NOMO-1 treated with dmso at 0.1 percent for 144 hours (cell line): Measurements from ENCODE around the gene AP5B1.

Experiments used
- DNase-seq: peaks from one replicate; lab custom pipeline; 2025; ENCODE audit not compliant: unreplicated experiment; lab: John Stamatoyannopoulos, UW

Gene AP5B1, protein sequence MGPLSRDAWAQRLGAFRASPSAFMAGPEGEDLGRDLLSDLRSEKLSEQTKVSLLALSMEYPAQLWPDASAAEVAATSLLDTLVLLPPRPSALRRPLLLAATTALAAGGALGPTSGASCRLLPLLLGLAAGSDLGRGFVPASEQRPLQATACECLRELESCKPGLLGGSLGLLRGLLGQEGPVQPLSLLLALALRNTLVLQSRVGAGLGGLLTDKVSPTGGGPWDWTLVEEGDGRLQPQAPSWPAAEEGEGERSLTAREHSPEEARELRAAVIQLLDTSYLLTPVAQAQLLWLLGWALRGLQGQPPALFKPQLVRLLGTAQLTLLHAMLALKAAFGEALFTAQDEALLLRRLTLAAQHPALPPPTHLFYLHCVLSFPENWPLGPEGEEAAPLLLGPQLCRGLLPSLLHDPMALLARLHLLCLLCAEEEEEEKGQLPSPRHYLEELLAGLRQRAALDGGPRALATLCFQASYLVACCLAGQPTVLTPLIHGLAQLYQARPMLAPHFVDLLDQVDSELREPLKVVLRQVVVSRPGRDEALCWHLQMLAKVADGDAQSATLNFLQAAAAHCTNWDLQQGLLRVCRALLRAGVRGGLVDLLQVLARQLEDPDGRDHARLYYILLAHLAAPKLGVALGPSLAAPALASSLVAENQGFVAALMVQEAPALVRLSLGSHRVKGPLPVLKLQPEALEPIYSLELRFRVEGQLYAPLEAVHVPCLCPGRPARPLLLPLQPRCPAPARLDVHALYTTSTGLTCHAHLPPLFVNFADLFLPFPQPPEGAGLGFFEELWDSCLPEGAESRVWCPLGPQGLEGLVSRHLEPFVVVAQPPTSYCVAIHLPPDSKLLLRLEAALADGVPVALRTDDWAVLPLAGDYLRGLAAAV

DNA sequence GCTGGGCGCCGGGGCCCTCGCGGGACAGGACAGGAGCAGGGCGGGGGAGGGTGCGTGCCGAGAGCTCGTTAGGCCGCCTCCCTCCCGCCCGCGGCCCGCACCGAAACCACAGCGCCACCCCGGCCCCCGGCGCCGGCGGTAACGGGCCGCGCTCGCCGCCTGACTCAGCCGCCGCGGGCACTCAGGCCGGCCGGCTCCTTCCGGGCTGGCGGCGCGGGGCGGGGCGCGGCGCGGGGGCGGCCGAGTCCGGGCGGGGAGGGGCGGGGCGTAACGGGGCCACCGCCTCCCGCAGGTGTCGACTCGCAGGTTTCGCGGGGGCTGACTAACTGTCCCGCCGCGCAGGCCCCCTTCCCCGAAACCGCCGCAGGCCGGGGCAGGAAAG lies at the start of gene AP5B1:
Gene AP5B1, minus strand, starts transcription at position 207 of the 382 bp plus-strand sequence. CDS start 385 bp downstream, outside the sequence.
- DNase-seq, result no peak

DNA sequence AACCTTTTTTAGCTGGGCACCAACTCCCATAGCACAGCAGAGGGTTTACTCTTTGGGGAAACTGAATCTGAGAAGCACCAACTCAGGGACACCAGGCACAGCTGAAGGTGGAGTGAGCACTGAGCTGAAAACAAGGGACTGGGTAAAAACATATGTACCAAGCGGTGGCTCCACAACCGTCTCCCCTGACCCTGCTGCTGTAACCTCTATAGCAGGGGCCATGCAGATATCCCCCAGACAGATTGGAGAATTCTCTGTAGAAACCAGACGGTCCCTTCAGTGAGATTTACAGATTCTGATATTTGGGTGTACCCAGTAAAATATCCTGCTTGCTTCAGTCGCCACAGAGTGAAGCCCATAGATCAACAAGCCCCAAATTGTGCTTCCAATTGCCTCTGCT lies 48.7 kb upstream of the AP5B1 start:
- no peak for DNase-seq

- DNase-seq, result no peak
Measured at GRCh38 chr11:65826984-65827735, 46.4 kb upstream of the AP5B1 start.

DNA sequence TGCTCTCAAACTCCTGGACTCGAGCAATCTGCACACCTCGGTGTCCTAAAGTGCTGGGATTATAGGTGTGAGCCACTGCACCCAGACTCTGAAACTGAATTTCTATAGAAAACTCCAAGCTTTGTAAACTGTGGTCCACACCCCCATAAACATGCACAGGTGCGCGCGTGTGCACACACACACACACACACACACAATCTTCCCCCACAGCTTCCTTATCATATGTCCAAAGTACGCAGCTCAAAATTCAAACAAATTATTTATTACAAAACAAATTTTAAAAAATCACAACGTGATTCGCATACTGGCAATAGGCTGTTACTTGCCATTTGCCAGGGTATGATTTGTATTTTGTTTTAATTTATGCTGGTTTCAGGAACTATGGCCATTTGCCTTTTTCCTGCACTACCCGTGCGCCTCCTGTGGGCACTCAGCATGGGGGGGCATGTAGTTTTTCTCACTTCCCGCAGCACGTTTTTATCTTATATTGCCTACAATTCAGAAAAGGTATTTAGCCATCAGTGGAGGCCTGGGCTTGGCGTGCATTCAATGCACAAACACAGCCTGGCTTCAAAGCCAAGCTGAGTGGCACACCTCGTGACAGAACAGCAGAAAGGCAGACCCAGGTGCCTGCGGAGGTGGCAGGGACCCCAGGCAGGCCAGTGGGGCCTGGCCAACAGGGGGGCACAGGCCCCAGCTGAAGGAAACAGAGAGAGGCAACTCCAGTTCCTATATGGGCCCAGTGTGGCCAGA lies 42.2 kb upstream of the AP5B1 start:
- no peak for DNase-seq

- DNase-seq, result no peak
Measured at GRCh38 chr11:65821107-65821506, 40.3 kb upstream of the AP5B1 start.

DNA sequence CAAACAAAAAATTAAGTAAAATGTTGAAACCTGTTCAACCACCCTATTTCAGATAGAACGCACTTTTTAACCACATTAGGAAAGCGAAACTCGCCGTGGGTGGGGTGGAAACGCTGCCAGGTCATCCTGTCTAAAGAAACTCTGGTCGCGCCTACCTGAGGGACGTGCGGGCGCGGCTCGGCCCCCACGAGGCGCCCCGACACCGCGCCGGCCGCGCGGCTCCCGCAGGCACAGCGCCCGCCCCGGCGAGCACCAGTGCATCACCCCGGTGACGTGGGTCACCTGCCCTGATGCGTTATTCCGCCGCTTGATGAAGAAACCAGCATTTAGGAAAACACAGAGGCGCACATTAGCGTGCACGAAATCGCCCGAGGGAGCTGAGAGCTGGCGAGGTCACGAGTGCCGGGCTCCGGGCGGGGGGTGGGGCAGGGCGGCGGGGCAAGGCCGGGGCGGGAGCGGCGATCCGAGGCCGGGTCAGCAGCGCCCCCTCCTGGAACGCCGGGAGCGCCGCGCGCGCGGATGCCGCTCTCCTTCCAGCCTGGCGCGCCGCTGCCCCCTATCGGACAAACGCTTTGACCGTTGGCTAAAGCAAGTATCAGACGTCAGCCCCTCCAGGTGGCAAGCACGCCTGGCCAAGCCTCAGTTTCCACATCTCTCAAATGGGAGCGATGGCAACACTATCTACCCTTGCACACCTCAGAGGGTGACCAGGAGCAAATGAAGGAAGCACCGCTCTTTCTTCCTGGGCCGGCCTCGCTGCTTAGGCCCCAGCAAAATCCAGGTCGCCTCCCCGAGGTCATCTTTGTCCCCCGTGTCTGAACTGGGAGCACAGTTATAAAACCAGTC lies 37.3 kb upstream of the AP5B1 start:
- peak; percentile 86 for DNase-seq

GRCh38 chr11:65817312-65817834 lies 36.6 kb upstream of the AP5B1 start:
- DNase-seq, result no peak

GRCh38 chr11:65816696-65817095 lies 35.9 kb upstream of the AP5B1 start:
- DNase-seq, result no peak

DNA sequence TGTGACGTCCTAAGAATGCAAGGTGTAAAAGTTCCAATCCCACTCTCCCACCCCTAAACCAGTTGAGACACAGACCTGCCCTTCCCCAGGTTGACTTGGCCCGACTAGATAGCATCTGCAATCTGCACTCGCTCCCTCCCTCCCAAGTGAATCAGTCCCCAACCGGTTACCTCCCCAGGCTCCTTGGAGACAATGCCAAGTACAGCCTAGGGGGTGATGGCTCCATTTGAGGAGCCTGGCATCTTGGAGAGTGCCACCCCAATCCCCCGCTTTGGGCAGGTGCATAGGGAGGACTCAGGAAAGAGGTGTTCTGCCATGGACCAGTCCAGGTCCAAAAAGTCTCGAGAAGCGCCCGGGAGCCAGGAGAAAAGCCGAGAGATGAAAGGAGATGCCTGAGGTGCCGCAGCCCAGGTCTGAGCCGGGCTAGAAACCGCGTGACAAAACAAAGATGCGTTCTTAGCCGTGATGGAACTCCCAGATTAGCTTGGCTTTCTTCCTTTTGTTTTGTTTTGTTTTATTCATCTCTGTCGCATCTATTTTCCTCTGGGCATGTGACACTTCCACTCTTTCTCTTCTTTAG lies 34.3 kb upstream of the AP5B1 start:
- no peak for DNase-seq

DNA sequence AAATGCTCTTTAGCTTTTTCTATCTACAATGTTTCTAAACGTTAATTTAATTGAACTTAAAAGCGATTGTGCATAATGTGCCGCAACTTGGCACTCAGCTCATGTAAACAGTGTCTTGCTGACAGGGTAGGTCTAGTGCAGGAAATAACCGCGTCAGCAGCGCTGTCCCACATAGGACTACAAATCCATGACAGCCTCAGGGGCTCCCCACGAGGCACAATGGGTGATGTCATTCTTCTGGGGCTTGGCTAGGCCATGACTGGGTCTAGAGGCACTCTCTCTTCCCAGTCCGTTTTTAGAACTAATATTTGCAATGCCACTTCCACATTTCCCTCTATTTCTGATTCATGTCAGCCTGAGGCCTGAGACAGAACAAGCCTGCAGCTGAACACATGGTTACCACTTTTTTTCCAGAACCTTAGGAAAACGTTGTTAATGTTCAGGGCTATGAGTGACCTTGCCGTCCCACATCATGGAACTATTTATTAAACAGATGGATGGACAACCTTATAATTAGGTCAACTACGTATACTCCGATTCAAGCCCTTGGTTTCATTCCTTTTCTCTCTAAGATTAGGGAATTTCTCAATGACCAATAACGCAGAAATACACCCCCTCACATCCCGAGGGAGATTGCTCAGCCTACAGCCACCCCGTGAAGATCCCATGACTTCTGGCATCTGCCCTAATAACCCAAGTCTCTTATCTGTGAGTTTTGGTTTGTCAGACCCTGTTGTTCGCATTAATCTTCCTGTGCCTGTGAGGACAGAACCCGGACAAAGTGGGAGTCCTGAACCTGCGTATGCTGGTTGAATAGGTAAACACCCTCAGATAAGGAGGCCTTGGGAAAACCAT lies 33.6 kb upstream of the AP5B1 start:
- DNase-seq, result peak; percentile 75

DNA sequence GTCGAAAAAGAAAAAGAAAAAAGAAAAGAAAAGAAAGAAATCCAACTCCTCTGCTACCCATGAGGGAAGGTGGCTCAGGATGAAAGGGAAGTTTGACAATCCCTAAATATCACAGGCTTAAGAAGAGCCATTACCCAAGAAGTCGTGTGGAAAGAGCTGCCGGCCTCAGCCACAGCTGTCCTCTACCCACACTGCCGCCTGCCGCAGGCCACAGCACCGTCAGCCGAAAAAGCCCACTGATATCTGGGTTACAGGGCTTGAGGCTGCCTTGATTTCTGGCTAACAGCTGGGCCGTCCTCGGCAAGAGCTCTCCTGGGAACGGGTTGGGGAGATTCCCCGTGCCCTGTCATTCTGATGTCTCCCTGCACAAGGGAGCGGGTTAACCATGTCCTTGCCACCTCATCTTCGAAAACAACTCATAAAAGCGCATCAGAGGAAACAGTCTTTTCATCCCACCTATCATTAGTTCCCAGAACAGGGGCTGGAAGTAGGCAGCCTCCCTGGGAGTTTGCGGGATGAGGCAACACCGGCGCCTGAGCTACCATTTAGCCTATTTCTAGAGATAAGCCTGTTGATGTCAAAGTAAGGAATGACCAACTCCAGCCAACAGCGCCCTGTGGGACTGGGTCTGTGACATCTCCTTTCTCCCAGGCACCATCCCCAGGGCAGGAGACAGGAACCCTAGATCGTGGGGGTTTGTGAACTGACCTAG lies 31.1 kb upstream of the AP5B1 start:
- DNase-seq, result no peak

DNA sequence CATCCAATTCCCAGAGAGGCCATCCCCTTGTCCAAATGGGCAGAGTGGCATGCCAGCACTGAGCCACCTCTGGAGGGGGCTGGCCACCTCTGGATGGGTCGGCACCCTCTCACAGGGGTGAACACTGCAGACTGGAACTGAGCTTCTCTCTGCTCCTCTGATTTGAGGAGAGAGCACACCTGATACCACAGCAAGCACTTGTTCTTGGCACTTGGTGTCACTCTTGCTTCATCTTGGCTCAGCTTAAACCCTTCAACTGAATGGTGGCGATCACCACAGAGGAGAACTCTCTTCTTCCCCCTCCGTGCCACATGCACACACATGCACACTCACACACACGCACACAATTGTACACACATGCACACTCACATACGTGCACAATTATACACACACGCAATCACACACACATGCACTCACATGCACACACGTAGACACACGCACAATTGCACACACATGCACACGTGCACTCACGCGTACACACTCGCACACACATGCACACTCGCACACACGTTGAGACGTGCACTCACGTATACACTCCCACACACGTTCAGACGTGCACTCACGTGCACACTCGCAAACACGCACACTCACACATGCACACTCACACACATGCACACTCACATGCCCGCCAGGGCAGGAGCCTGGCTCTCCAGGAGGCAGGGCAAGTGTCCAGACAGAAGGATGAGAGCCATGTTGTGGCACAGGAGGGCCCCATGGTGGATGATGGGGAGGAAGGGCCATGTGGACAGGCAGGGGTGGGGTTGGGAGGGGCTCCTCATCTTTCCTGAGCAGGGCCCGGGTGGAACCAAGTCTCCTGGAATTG lies 29.5 kb upstream of the AP5B1 start:
- DNase-seq, result peak; percentile 26

GRCh38 chr11:65809496-65809895 lies 28.7 kb upstream of the AP5B1 start:
- no peak for DNase-seq

- no peak for DNase-seq
Measured at GRCh38 chr11:65808744-65809341, 28.1 kb upstream of the AP5B1 start.

DNA sequence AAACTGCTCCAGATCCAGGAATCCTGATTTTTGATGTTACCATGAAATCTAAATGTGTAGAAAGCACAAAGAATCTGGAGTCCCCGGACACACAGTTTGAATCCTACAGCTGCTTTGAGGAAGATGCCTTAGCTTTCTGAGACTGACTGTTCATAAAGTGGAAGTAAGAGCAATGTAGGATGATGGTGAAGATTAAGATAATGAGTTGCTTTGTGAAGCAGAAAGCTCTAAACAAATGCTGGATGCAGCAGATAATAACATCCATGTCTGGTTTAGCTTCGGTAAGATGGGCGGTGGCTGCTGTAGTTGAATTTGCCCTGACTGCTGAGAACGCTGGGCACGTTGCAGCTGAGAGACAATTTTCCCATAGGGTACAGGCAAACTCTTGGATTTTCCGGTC lies 26.2 kb upstream of the AP5B1 start:
- DNase-seq, result no peak

DNA sequence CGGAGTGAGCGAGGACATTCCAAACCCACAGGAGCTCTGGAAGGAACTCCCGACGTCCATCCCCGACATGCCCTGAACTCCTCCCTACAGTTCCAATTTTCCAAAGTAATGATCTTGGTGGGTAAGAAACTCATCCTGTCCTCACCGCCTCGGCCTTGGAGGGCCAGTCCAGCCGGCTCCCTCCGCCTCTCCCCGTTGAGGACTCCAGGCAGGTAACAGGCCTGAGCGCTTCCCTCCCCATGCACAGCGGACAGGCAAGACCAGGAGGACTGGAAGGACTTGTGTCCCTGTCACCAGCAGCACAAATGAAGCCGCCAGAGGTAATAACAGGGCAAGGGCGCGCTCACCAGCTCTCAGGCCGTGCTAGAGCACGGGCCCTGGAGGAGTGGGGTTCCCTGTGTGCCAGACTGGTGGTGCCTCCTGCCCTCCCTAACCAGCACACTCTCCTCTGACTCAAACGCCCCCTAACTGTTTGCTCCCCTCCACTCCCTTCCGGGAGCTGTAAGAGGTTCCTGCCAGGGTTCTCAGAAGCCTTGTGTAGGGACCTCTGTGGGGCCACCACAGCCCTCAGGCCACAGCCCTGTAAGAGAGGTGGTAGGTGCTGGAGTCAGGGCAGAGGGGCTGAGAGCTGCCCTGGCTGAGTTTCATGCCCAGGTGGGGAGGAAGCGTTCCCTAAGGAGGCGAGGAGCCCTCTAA lies 23.2 kb upstream of the AP5B1 start:
- DNase-seq, result no peak
